H1 (cell line): ENCODE results near the gene GANC. TPM values are rescaled to one million over a fixed set of nuclear protein-coding genes. Genes with fewer than 3 reads are reported as not detected.

Source experiments
- ASH2L ChIP-seq: fragments of 200-600, 300-600 bp; sonication (generic); IDR thresholded peaks from one replicate; pipeline ENCODE4 v1.7.1; 2017; ENCODE audit warnings: low read length
- CBX8 ChIP-seq: fragments of 300-800, 300-1000 bp; sonication (generic); IDR thresholded peaks from 2 replicates; pipeline ENCODE4 v1.7.1; 2016; ENCODE audit warnings: low read depth, low read length, borderline replicate concordance
- CREB1 ChIP-seq: IDR thresholded peaks from 2 replicates; pipeline ENCODE4 v1.6.1; 2012; ENCODE audit warnings: inconsistent platforms
- FOSL1 ChIP-seq: IDR thresholded peaks from 2 replicates; pipeline ENCODE4 v1.6.1; 2011; ENCODE audit warnings: mild to moderate bottlenecking, low read depth, low read length, moderate library complexity; ENCODE audit not compliant: insufficient read depth
- HDAC6 ChIP-seq: IDR thresholded peaks from one replicate; pipeline ENCODE4 v1.7.1; 2012; ENCODE audit warnings: low read depth, mild to moderate bottlenecking, inconsistent platforms, low read length, moderate library complexity
- MAX ChIP-seq: IDR thresholded peaks from 2 replicates; pipeline ENCODE4 v1.6.1; 2012; ENCODE audit warnings: inconsistent platforms
- NRF1 ChIP-seq: IDR thresholded peaks from 2 replicates; pipeline ENCODE4 v1.6.1; 2011; ENCODE audit warnings: mild to moderate bottlenecking, low read depth, low read length, improper control_type of control experiment
- RFX5 ChIP-seq: IDR thresholded peaks from 2 replicates; pipeline ENCODE4 v1.6.1; 2011; ENCODE audit warnings: low read depth, low read length, improper control_type of control experiment, borderline replicate concordance
- SP1 ChIP-seq: IDR thresholded peaks from 2 replicates; pipeline ENCODE4 v1.6.1; 2011; ENCODE audit warnings: low read depth, low read length
- SP4 ChIP-seq: IDR thresholded peaks from 2 replicates; pipeline ENCODE4 v1.6.1; 2012; ENCODE audit warnings: low read length, inconsistent platforms
- TCF12 ChIP-seq: IDR thresholded peaks from 2 replicates; pipeline ENCODE4 v1.6.1; 2011; ENCODE audit warnings: low read depth, mild to moderate bottlenecking, low read length
- ZNF274 ChIP-seq: IDR thresholded peaks from 2 replicates; pipeline ENCODE4 v1.7.0; 2012; ENCODE audit warnings: low read length, borderline replicate concordance; ENCODE audit errors: extremely low read depth
- polyA plus RNA-seq, 7 experiments: library from polyadenylated mRNA; depleted of rRNA in 3 of 7; stranded (reverse) in 5 of 7; unstranded in 2 of 7; fragments of >200 nt in 5 of 7; fragments of 200-250 nt in 2 of 7; gene quantifications; 1 replicate in 5 of 7; 2 replicates in 1 of 7; 4 replicates in 1 of 7; pipeline versions ENCODE4 v1.2.1 to v1.2.3, GENCODE V29; 2011 to 2013; ENCODE audit warnings: missing spikeins in 2 of 7, mixed read lengths in 2 of 7
- total RNA-seq: library from RNA; stranded (reverse); fragmentation: NEBNext Ultra II Directional; extraction: Animal tissue kit (Norgen Biotek cat#: 25700); gene quantifications from 2 replicates; pipeline ENCODE4 v1.2.1, GENCODE V29; 2021
- TF ChIP-seq, protein P1 (sequence below): IDR thresholded peaks from 2 replicates; pipeline ENCODE4 v1.6.1; 2012; ENCODE audit warnings: low read length, inconsistent platforms
- TF ChIP-seq, protein P2 (sequence below): IDR thresholded peaks from 2 replicates; pipeline ENCODE4 v1.6.1; 2011; ENCODE audit warnings: low read length, improper control_type of control experiment

Gene GANC
- total and polyA plus RNA-seq, 2 of the 8 experiments (the other 6 are each of a cell fraction or from before 2014, with no cell fraction given) = 6.8 to 14.4 TPM

- TF ChIP-seq, protein P1, sequence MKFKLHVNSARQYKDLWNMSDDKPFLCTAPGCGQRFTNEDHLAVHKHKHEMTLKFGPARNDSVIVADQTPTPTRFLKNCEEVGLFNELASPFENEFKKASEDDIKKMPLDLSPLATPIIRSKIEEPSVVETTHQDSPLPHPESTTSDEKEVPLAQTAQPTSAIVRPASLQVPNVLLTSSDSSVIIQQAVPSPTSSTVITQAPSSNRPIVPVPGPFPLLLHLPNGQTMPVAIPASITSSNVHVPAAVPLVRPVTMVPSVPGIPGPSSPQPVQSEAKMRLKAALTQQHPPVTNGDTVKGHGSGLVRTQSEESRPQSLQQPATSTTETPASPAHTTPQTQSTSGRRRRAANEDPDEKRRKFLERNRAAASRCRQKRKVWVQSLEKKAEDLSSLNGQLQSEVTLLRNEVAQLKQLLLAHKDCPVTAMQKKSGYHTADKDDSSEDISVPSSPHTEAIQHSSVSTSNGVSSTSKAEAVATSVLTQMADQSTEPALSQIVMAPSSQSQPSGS = no peak
- TF ChIP-seq MAX (no peak), ZNF274 (no peak), HDAC6 (no peak), TCF12 (no peak), CREB1 (no peak), NRF1 (no peak), CBX8 (no peak), RFX5 (no peak), FOSL1 (no peak), SP1 (no peak), ASH2L (no peak), SP4 (no peak)
- TF ChIP-seq, protein P2, sequence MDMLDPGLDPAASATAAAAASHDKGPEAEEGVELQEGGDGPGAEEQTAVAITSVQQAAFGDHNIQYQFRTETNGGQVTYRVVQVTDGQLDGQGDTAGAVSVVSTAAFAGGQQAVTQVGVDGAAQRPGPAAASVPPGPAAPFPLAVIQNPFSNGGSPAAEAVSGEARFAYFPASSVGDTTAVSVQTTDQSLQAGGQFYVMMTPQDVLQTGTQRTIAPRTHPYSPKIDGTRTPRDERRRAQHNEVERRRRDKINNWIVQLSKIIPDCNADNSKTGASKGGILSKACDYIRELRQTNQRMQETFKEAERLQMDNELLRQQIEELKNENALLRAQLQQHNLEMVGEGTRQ = no peak
These were observed 71.8 kb downstream of the GANC start (continued) for GRCh38 chr15:42344763-42345162.
